NCI-H524 (cell line): ENCODE measurements around the gene VIPR2.
A peak's percentile ranks its signal among the peaks of the same experiment; 100 is the strongest.
"Not testable (repeated sequence)": the region's sequence is repeated elsewhere in the genome, so short reads cannot be mapped to it uniquely, and the experiment has no call there.

Experiments
- DNase-seq, 2 experiments: peaks; one replicate each; lab custom pipeline; 2025; lab: John Stamatoyannopoulos, UW

Gene VIPR2

DNA sequence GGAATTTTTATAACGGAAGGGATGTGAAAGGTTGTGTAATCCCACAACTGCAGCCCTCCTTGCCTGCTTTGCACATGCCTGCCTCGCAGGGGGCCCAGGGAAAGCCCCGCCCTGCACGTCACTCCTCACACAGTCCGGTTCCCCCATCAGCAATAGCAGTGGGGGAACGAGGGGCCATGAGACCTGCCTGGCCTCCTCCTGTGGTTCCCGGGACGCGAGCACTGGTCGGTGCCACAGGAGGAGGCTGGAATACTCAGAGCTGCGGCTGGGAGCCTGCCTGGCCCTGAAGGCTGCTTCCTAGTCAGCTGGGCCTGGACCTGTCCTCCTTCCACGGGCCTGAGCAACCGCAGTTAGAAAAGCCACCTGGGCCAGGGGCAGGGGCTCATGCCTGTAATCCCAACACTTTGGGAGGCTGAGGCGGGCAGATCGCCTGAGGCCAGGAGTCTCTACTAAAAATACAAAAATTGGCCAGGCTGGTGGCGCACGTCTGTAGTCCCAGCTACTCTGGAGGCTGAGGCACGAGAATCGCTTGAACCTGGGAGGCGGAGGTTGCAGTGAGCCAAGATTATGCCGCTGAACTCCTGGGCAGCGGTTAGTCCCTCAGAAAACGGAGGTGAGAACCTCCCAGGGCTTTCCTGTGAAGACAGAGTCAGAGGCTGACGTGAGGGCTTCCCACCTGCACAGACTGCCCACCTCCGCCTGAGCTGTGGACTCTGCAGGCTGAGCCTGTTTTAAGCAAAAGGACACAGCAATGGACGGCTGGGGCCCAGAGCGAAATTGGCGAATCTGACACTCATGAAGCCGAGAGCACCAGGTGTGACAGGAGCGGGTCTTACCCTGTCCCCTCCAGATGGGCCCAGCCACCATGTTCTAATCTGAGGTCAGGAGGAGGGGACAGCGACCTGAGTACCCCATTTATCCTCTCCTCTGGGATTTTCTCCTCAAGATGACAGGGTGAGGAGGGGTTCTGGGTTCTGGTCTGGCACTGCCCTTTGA lies 52.9 kb downstream of the VIPR2 start:
- peak in 1 of 2 experiments; percentile 20 for DNase-seq

DNA sequence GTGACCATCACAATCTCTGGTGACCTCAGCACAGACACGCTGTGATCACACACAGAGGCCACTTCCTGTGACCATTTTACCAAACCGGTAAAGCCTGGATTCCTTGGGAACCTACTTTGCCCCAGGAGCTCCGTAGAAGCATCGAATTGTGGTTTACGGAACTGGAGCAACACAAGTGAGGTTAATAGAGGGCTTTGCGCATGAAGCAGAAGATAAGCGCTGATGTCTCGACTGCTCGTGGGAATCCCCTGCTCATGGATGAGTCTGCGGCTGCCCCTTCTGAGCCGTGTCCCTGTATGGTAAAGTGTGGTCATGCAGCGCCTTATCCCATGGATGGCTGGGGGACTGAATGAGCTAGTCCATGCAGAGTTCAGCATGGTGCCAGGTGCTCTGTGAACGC lies 53.6 kb downstream of the VIPR2 start:
- no peak for DNase-seq

DNA sequence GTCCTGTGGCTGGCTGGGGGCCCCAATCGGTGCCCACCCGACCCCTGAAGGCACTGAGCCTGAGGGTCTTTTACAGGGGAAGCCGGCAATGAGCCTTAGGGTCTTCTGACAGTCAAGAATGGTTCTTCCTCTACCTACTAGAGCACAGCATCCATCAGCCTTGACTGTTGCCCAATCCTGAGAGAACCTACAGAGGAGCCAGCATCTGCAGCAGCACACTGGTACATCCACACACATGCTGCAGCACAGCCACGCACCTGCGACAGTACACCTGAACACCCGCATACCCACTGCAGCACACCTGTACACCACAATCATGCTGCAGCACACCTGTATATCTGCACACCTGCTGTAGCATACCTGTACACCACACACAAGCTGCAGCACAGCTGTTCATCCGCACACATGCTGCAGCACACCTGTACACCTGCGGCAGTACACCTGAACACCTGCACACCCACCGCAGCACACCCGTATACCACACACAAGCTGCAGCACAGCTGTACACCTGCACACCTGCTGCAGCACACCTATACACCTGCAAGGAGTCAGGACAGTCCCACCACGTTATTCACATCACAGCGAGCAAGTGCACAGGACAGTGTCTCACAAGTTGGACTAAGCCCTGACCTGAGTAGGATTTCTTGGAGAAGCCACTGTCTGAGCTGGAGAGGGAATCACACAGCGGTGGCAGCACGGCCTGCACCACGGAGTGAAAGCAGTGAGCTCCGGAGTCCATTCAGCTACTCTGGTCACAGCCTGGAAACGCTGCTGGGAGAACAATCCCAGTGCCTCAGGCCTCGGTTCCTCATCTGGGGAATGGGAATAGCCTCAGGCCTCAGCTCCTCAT lies 56.4 kb downstream of the VIPR2 start:
- no peak for DNase-seq

DNA sequence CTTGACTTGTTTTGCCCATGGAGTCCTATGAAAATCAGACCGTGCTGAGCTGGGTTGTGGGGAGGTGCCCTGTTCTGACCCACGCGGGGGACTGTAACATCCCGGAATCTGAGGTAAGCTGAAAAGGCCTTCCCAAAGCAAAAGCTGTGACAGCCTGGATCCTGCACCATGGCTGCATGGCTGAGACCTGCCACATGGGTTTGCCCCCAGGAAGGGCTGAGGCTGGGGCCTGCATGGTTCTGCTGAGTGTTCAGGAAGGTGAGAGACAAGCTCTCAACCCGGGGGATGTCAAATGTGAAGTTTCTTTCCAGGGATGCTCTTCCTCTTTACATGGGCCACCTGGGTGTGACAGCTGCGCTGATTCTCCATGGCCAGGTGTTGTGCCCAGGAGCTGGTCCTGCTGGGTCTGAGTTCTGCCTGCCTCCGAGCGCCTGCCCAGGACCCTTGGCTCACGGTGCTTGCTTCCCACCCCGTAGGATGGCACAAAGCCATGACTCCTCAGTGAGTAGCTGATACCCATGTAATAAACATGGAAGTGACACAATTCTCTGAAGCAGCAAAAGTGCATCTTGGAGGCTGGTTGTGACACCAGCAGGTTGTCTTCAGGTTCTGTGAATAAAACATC lies 58.3 kb downstream of the VIPR2 start:
- no peak for DNase-seq

DNA sequence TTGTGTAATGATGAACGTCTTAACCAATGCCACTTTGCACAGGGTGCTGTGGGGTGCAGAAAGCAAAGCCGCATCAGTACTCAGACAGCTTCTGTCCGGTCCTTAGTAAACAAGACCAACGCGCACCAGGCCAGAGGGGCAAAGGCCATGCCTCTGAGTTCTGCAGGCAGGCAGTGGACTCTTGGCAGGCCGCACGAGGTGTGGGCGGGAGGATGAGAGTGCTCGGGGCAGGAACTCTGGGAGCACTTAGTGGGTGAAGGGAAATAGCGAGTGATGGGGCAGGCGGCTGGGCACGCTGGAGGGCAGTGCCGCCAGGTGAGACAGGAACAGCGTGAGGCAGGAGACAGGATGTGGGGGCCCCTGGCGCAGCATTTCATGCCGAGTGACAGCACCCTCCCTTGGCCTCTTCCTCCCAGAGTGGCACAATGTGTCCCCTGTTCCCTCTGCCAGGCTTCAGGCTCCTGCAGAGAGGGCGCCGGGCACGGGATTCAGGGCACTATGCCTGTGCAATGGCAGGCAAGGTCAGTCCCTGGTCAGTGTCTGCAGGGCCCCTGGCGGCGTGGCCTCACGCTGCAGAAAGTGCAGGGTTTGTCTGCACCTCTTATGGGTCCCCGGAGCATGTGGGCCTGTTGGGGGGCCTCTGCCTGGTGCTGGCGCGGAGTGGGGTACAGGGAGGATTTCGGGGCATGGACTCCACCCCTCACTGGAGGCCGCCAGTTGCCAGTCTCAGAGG lies 60.4 kb downstream of the VIPR2 start:
- no peak for DNase-seq

DNA sequence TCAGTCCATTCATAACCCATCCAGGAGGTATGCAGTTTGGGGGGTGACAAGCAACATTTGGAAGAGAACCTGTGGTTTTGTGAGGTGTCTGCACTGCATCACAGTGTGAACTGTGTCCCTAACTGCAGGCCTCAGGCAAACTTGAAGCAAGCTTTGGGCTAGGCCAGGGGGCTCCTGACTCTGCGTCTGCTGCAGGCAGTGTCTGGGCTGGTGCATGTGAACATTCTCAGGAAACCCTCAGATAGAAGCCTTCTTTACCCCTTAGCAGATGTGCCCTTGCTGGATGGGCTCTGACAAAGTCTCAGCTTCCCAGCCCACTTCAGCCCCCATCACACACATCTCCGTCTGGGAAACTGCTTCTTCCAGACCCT lies 61.0 kb downstream of the VIPR2 start:
- DNase-seq = no peak

DNA sequence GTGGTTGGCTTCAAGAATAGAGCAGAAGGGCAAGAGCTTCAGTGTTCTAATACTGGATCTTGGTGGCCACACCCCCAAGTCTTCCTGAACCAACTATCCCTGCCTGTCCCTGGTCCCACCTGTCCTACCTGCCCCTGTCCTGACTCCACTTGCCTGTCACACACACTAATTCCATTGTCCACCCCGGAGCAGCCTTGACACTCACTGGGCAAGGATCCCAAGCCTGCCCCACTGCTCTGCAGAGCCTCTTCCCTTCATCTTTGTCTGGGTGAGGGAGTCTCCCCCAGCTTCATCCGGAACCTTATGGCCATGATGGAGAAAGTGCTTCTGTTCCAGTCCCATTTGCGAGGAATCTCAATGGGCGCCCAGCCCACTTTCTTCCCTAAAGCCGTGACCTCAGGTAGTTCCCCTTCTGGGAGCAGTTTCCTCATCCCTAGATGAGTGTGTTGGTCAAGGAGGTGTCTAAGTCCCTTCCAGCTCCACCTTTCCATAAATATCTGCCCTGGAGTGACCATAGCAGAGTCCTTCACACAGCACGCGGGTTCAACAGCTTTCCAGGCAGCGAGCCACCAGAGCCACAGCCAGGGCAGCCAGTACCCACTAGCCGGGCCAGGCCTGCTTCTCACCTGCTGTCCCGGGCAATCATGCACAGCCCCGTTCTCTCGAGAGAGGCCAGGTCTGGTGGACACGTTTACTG lies 61.5 kb downstream of the VIPR2 start:
- no peak for DNase-seq

DNA sequence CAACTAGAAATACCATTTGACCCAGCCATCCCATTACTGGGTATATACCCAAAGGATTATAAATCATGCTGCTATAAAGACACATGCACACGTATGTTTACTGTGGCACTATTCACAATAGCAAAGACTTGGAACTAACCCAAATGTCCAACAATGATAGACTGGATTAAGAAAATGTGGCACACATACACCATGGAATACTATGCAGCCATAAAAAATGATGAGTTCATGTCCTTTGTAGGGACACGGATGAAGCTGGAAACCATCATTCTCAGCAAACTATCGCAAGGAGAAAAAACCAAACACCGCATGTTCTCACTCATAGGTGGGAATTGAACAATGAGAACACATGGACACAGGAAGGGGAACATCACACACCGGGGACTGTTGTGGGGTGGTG lies 62.6 kb downstream of the VIPR2 start:
- not testable (repeated sequence) for DNase-seq

DNA sequence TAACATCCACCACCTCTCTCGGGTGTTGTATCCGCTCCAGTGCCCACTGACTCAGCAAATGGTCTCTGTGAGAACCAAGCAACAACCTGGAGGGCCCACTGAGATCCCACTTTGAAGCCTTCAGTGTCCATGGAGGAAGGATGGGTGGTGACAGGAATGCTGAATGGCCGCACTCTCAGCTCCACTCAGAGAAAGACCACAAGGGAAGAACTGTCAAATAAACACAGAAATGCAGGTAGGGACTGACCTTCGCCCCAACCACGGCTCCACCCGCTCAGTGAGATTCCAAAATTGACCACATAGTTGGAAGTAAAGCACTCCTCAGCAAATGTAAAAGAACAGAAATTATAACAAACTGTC lies 65.8 kb downstream of the VIPR2 start:
- no peak for DNase-seq

DNA sequence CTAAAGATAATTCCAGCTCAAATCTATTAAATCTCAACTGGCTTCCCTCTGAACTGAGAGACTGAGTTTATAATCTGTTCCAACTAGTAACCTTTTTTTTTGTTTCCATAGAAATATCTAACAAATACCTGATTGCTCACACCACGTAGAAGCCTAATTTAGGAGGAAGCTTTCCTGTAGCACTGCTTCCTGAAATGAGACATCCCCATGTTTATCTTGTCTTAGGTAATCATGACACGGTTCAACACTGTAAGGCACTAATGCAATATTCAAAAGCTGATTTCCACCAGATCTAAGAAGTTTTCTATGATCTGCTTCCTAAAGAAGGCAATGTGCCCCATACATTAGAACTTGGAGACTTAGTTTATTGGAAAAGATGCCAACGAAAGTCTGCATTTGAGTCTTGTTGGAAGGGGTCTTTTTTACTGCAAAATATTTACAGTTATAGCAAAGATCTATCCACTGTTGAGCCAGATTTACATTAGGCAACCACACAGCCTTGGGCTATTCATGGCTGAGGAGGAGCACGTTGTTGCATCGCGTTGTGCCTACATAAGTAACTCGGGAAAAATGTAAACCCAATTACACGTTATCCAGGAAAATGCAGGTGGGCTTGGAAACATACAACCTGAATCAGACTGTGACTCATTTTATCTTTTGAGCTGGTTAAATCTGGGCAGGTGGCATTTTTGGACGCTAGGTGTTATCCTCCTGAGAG lies 66.3 kb downstream of the VIPR2 start:
- DNase-seq = no peak

DNA sequence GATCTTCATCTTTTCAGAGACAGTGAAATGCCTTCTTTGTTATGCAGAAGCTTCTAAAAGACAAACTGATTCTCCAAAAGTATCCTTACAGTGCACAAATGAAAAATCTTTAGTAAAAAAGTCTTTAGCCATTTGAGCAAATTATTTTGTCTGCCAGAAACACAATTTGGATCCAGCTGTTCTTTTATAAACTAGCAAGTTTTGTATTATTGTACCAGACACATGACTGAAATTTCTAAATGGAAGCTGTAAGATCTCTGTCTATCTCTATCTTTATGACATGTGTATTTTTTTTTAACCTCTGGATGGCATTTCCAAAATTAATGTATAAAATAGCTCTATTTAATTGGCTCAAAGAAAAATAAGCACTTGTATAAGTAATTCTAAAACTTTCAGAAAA lies 68.3 kb downstream of the VIPR2 start:
- no peak for DNase-seq

DNA sequence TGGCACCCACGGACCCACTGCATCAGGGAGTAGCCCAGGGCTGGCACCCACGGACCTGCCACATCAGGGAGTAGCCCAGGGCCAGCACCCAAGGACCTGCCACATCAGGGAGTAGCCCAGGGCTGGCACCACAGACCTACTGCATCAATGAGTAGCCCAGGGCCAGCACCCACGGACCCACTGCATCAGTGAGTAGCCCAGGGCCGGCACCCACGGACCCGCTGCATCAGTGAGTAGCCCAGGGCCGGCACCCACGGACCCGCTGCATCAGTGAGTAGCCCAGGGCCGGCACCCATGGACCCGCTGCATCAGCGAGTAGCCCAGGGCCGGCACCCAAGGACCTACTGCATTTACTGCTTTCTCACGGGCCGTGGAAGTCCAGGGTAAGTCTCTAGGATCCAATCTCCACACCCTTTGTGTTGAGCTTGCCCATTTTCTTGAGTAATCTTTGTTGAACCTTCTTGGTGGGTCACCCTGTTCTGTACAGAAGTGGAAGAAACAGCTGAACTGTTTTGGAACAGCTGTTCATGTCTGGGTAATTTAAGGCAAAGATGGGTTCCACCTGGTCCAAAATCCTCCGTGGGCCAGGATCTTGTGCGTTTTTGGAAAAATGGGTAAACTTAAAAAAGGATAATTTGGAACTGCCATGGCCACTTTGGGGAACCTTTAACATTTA lies 69.0 kb downstream of the VIPR2 start:
- DNase-seq = no peak

DNA sequence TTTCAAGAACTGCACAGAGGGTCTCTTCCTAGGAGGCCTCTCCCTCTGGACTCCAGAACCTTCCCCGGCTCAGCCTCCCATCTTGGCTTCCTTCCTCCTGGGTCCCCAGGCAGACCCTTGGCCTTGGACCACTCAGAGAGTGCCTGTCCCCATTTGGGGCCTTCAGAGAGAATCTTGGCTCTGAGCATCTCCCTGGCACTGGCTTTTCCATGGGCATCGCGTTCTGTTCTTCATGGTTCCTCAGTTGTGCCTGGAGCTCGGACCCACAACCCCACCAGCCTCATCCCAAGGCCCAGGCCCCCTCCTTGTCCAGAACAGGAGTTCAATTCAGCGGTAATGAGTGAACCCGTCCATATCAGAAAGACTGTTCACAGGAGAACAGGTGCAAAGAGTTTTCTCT lies 73.4 kb downstream of the VIPR2 start:
- DNase-seq = no peak

DNA sequence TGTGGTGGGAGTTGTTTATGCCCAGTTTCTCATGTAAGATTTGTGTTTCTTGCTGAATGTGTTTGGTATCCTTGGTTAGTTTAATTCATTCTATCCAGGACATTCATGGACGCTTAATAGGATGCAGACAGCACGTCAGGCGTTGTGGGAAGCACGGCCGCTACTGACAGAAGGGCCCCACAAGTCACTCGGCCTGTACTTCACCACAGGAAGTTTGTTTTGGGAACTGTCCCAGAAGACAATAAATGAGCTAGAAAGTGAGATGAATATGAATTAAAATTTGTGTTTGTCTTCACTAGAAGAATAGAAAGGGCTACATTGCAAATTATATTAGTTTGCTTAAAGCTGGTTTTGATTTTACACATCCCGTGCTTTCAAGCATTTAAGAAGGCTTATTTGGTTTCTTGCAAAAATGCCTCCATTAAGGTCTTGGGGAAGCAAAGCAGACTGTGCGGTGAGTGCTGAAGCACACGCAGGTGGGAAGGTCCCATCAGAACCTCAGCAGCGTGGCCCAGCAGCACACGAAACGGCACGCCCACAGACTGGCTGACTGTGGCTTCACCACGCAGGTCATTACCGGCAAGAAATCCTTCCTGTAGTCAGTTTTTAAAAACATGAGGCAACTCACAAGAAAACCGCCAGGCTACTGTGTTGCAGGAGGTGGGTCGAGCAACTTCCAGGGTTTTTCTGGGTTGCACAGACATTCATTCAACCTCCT lies 74.1 kb downstream of the VIPR2 start:
- DNase-seq = no peak

DNA sequence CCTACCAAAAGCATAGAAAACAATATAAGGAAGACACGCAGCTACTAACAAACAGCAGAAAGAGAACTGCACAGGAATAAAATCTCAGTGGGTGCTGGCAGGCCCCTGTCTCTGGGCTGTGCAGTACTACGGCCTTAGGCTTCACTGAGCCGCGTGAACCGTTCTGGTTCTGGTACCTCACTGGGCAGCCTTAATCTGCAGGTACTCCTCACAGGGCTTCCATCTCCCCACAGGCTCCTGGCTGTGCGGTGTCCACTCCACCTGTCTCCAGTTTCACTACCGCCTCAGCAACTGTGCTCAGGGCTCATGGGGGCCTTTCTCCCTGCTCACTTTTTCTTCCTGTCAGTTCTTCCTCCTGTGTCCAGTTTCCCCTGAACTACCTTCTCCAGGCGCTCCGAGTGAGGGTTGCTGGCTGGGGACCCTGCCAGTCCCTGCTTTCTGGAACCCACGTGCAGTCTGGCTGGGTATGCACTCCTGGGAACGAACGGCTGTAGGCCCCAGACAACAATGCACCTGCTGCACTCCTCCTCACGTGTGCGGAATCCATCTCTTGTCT lies 75.7 kb downstream of the VIPR2 start:
- no peak for DNase-seq

DNA sequence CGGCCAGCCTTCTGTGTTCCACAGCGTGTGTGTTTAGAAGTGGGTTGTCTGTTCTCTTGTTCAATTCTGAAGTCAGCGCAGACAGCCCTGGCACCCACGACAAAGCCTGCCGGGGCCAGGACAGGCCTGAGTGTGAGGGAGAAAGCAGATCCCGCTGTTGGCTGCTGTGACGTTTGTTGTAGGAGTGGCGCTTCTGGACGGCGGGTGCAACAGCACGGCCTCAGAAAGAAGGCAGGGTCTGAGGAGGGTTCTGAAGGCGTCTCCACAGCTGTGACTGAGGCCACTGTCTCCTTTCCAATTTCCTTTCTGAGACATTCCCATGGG lies 76.2 kb downstream of the VIPR2 start:
- no peak for DNase-seq

DNA sequence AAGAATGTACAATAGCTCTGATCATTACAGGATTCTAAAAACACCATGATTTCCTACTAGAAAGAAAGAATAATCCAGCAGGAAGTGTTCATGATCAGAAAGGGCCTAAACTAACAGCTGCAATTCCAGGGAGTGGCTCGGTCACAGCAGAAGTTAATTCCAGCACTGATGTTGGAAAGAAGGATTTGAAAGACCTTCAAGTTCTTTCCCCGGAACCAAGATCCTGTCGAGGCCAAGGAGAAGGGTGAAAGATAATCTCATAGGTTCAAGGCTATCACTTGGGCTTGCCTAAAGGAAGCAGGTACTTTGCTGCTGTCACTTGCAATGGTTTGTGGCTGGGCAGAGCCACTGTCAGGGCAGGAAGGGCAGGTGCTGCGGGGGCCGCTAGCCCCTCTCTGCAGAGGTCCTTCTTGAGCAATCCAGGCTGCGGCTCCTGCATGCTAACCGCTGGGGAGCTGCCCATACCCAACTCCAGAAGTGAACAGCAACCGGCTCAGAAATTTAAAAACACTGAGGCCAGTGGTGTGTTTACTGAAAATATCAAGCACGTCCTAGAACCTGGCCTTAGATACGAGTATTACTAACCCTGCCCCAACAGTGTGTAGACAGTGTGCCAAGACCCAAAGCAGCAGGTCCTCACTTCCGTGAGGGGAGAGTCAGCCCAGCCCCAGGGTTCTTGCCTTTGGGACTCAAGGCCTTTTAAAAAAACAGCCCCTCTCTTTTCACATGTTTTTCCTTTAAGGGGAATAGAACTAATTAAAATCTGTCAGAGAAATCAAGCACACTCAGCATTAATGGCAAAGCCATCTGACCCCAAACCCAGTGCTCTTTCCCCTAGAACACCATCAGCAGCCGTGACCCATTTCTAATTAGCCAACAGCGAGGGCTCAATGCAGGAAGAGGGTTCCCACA lies 76.8 kb downstream of the VIPR2 start:
- no peak for DNase-seq
